Caco-2 (cell line): ENCODE results near the gene ANXA8. TPM values are rescaled to one million over a fixed set of nuclear protein-coding genes. Genes with fewer than 3 reads are reported as not detected.
"Not testable (repeated sequence)": the region's sequence is repeated elsewhere in the genome, so short reads cannot be mapped to it uniquely, and the experiment has no call there.

ENCODE experiments used
- Bru-seq: library from RNA; stranded (reverse); fragments of 400-500 nt; gene quantifications from one replicate; lab custom pipeline; 2021; lab: Mats Ljungman, UMichigan
- BruChase-seq, 2 experiments: library from RNA; stranded (reverse); fragments of 400-500 nt; gene quantifications; one replicate each; lab custom pipeline; 2021; lab: Mats Ljungman, UMichigan
- BruUV-seq: library from RNA; stranded (reverse); fragments of 400-500 nt; replicated peaks from 2 replicates; lab custom pipeline; 2021; lab: Mats Ljungman, UMichigan
- CTCF ChIA-PET: fragments of 300-600 bp; sonication (Branson Sonifier 250); formaldehyde crosslinking; loops from one replicate; lab custom pipeline; 2022; ENCODE audit warnings: antibody characterized with exemption; lab: Charles Lee
- POLR2A ChIA-PET: fragments of 300-600 bp; sonication (Branson Sonifier 250); formaldehyde crosslinking; loops from one replicate; lab custom pipeline; 2022; ENCODE audit warnings: antibody characterized with exemption; lab: Charles Lee
- DNase-seq, 2 experiments: peaks; one replicate each; pipeline versions ENCODE4 v3.0.0 to v3.0.0-alpha.2; 2020 to 2022
- H3K27me3 ChIP-seq: replicated peaks from 2 replicates; pipeline ENCODE4 v1.6.0; 2011; ENCODE audit warnings: low read length; ENCODE audit not compliant: control insufficient read depth, insufficient read depth
- H3K36me3 ChIP-seq: 2 replicates; pipeline ENCODE4 v1.5.1; 2011; ENCODE audit warnings: low read length; ENCODE audit not compliant: control insufficient read depth, insufficient read depth
- H3K4me1 ChIP-seq: fragments of 250-450 bp; sonication (Bioruptor Pico); 2 replicates; pipeline ENCODE4 v1.5.1; 2020; ENCODE audit warnings: mild to moderate bottlenecking
- H3K4me3 ChIP-seq: 2 replicates; pipeline ENCODE4 v1.5.1; 2011; ENCODE audit warnings: low read depth, mild to moderate bottlenecking, control low read depth, low read length
- H3K9me3 ChIP-seq: fragments of 250-450 bp; sonication (Bioruptor Pico); 2 replicates; pipeline ENCODE4 v1.5.1; 2020; ENCODE audit warnings: mild to moderate bottlenecking, moderate library complexity
- H3K27ac Mint-ChIP-seq: one replicate; pipeline ENCODE4 v1.8.0; 2022; ENCODE audit warnings: mixed read lengths; ENCODE audit not compliant: unreplicated experiment
- H3K27me3 Mint-ChIP-seq: one replicate; pipeline ENCODE4 v1.8.0; 2022; ENCODE audit warnings: mixed read lengths; ENCODE audit not compliant: insufficient read depth, unreplicated experiment
- H3K36me3 Mint-ChIP-seq: one replicate; pipeline ENCODE4 v1.8.0; 2022; ENCODE audit warnings: mild to moderate bottlenecking, mixed read lengths; ENCODE audit not compliant: insufficient read depth, unreplicated experiment
- H3K4me1 Mint-ChIP-seq: one replicate; pipeline ENCODE4 v1.8.0; 2022; ENCODE audit warnings: low read depth, mixed read lengths; ENCODE audit not compliant: unreplicated experiment
- H3K4me3 Mint-ChIP-seq: one replicate; pipeline ENCODE4 v1.8.0; 2022; ENCODE audit warnings: mild to moderate bottlenecking, moderate library complexity, mixed read lengths; ENCODE audit not compliant: unreplicated experiment
- H3K9me3 Mint-ChIP-seq: one replicate; pipeline ENCODE4 v1.8.0; 2022; ENCODE audit warnings: mixed read lengths; ENCODE audit not compliant: unreplicated experiment
- intact Hi-C: fragments of 100-400 bp; cut with micrococcal nuclease; formaldehyde crosslinking; loops from one replicate; pipeline ENCODE4 v1.10.0; 2022; ENCODE audit not compliant: unreplicated experiment
- long read RNA-seq: library from polyadenylated mRNA; stranded (forward); transcript quantifications from one replicate; pipeline ENCODE4 v2.0.0, GENCODE V29; 2022
- total RNA-seq: library from RNA; stranded (reverse); gene quantifications from 2 replicates; pipeline ENCODE4 v1.2.3, GENCODE V29; 2022

The ANXA8 gene, protein sequence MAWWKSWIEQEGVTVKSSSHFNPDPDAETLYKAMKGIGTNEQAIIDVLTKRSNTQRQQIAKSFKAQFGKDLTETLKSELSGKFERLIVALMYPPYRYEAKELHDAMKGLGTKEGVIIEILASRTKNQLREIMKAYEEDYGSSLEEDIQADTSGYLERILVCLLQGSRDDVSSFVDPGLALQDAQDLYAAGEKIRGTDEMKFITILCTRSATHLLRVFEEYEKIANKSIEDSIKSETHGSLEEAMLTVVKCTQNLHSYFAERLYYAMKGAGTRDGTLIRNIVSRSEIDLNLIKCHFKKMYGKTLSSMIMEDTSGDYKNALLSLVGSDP
- total RNA-seq (14.1 and 20.9 TPM in 2 replicates), Bru-seq, nascent RNA (percentile 48 among the genes with signal in this experiment), BruChase-seq, experiment 1, labeled RNA remaining after a 2-hour chase (percentile 47 among the genes with signal in this experiment), BruChase-seq, experiment 2, labeled RNA remaining after a 6-hour chase (percentile 43 among the genes with signal in this experiment)
- long read RNA-seq, partial matches to known transcripts: 1 of 13 reads
- long read RNA-seq, other reads (novel, unspliced or antisense): 12 of 13 reads

DNA sequence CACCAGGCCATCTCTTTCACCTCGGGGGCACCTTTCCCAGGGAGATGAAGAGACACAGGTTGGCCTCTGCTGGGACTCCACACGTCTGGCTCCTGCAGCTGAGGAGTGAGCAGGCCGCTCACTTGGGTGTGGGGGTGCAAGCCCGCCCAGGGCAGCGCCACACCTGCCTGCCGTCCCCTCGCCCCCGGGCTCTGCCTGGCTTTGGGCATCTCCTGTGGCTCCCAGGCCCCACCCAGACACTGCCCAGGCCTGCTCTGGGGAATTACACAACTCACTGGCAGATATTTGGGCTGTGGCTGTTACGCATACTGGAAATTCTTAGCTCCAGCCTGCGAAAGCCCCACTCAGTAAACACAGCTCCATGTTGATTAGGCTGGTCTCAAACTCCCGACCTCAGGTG lies at the start of gene ANXA8:
Gene ANXA8, minus strand, starts transcription at position 193 of the 400 bp plus-strand sequence. Its CDS starts 182 bp downstream, at position 11.
- POLR2A ChIA-PET, H3K9me3 ChIP-seq, H3K9me3 Mint-ChIP-seq, H3K36me3 ChIP-seq, H3K4me1 Mint-ChIP-seq, H3K4me3 Mint-ChIP-seq, H3K36me3 Mint-ChIP-seq, BruUV-seq, H3K4me3 ChIP-seq, H3K27me3 Mint-ChIP-seq, H3K27me3 ChIP-seq, intact Hi-C loops, H3K4me1 ChIP-seq, CTCF ChIA-PET, DNase-seq: not testable (repeated sequence)
- H3K27ac Mint-ChIP-seq: peak within 1 kb of the TSS; percentile 57

DNA sequence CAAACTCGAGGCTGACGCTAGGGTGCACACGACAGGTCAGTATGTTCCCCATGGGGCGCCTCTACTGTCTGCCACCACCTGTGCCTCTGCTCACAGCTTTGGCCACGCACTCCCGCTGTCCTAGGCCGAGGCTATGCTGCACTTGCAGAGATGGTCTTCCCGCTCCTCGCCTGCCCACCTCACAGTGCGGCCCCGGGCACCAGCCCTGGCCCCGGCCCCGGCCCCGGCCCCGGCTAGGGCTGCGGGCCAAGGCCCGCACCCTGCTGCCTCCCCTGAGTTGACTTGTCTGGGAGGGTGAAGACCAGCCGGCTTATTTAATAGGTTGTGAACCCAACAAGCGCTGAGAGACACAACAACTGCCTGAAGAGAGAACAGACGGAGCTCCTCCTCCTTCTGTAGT lies 39.6 kb upstream of the ANXA8 start, which contains the start of gene AGAP9:
Gene AGAP9, minus strand, starts transcription at position 164 of the 400 bp plus-strand sequence. Its CDS starts 112 bp downstream, at position 52.
- H3K36me3 Mint-ChIP-seq, CTCF ChIA-PET, H3K9me3 ChIP-seq, intact Hi-C loops, H3K4me3 ChIP-seq, H3K4me1 Mint-ChIP-seq, BruUV-seq, H3K27ac Mint-ChIP-seq, H3K36me3 ChIP-seq, DNase-seq, H3K27me3 Mint-ChIP-seq, H3K9me3 Mint-ChIP-seq, H3K4me3 Mint-ChIP-seq, POLR2A ChIA-PET, H3K27me3 ChIP-seq, H3K4me1 ChIP-seq: not testable (repeated sequence)

DNA sequence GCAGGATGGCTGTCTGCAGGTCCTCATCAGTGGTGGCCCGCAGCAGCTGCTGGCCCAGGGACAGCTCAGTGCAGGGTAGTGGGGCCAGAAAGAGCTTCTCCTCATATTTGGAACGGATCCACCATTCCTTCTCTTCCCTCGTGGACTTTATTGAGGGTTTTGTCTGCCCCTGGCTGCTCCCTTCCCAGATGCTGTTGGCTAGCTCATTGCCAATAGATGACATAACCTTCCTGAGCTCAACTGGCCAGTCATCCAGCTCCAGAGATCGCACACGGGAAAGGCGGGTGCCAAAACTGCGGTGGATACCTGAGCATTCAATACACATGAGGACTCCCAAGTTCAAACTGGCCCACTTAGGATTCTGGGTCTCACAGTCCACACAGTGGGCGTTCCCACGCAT lies 18.4 kb upstream of the ANXA8 start:
- H3K27ac Mint-ChIP-seq, H3K9me3 ChIP-seq, BruUV-seq, H3K36me3 ChIP-seq, H3K9me3 Mint-ChIP-seq, CTCF ChIA-PET, H3K4me1 ChIP-seq, H3K27me3 ChIP-seq, H3K4me1 Mint-ChIP-seq, H3K27me3 Mint-ChIP-seq, H3K4me3 Mint-ChIP-seq, DNase-seq, H3K4me3 ChIP-seq, intact Hi-C loops, POLR2A ChIA-PET: not testable (repeated sequence)
- H3K36me3 Mint-ChIP-seq: peaks cover 13% of the 10 kb centered on the region

DNA sequence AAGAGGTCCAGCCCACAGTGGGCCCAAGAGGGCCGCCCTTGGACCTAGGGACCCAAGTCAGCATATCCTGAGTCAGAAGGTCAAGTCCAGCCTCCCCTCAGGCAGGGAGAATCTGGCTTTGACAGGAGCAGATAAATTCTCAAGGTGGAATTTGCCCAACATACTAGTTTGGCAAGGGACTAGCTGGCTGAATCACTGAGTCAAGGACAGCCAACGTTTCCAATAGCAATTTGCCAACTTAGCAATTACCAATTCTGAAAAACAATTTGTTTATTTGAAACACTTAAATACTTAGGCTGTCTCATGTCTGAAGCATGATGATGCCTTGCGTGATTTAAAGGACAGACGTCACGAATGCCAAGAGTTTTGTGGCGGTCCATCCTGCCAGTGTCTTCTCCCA lies 10.3 kb upstream of the ANXA8 start:
- H3K4me3 Mint-ChIP-seq, BruUV-seq, DNase-seq, intact Hi-C loops, H3K4me1 Mint-ChIP-seq, H3K4me1 ChIP-seq, CTCF ChIA-PET, H3K9me3 ChIP-seq, H3K9me3 Mint-ChIP-seq, H3K4me3 ChIP-seq, H3K27ac Mint-ChIP-seq, H3K36me3 Mint-ChIP-seq, H3K36me3 ChIP-seq, H3K27me3 ChIP-seq, POLR2A ChIA-PET, H3K27me3 Mint-ChIP-seq: not testable (repeated sequence)

DNA sequence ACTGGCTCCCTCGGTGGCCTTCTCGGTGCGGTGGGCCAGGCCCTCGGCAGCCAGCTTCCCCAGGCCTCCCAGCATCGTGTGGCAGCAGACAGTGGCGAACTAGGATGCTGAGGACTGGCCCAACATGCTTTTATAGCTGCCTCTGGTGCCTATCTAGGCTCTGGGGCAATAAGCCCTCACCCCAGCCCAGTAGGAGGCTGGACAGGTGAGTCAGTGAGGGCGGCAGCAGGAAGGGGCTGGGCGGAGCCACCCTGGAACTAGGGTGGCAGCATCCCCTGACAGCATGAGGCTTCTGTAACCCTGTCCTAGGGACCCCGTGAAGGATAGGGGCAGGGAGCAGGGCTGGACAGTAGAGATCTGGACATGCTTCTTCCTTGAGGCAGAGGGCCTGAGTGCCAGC lies 7.7 kb upstream of the ANXA8 start, which contains the start of gene FAM25G:
Gene FAM25G, minus strand, starts transcription at position 101 of the 400 bp plus-strand sequence. Its CDS starts 26 bp downstream, at position 75.
- intact Hi-C loops, DNase-seq, H3K27me3 Mint-ChIP-seq, H3K9me3 Mint-ChIP-seq, H3K36me3 ChIP-seq, H3K9me3 ChIP-seq, H3K4me3 Mint-ChIP-seq, CTCF ChIA-PET, POLR2A ChIA-PET, H3K4me3 ChIP-seq, H3K4me1 Mint-ChIP-seq, BruUV-seq, H3K4me1 ChIP-seq, H3K27ac Mint-ChIP-seq, H3K27me3 ChIP-seq, H3K36me3 Mint-ChIP-seq: not testable (repeated sequence)

DNA sequence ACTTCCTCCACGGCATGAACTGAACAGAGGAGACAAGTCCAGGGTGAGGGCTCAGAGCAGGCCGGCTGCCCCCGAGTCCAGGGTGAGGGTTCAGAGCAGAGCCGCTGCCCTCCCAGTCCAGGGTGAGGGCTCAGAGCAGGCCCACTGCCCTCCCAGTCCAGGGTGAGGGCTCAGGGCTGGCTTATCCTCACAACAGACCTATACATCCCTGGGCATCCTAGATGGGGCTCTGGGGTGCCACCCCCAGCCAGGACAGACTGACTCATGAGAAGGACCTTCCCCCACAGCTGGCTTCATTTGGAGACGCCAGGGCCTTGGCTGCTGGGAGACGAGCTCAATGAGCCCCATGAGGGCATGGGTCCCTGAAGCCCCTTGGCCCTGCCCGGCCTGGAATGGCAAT lies 5.7 kb upstream of the ANXA8 start:
- H3K36me3 Mint-ChIP-seq, H3K4me3 Mint-ChIP-seq, H3K4me1 Mint-ChIP-seq, H3K4me3 ChIP-seq, H3K27ac Mint-ChIP-seq, DNase-seq, CTCF ChIA-PET, H3K27me3 Mint-ChIP-seq, intact Hi-C loops, H3K9me3 Mint-ChIP-seq, H3K27me3 ChIP-seq, H3K4me1 ChIP-seq, POLR2A ChIA-PET, H3K9me3 ChIP-seq, BruUV-seq, H3K36me3 ChIP-seq: not testable (repeated sequence)
